Fibroblast of skin of left biceps (primary cell): ENCODE results near the gene PROM2.

ENCODE experiments used
- DNase-seq, 2 experiments: peaks; one replicate each; pipeline ENCODE4 v3.0.0-alpha.2; 2013; ENCODE audit warnings: low read depth in 2 of 2

PROM2 gene

DNA sequence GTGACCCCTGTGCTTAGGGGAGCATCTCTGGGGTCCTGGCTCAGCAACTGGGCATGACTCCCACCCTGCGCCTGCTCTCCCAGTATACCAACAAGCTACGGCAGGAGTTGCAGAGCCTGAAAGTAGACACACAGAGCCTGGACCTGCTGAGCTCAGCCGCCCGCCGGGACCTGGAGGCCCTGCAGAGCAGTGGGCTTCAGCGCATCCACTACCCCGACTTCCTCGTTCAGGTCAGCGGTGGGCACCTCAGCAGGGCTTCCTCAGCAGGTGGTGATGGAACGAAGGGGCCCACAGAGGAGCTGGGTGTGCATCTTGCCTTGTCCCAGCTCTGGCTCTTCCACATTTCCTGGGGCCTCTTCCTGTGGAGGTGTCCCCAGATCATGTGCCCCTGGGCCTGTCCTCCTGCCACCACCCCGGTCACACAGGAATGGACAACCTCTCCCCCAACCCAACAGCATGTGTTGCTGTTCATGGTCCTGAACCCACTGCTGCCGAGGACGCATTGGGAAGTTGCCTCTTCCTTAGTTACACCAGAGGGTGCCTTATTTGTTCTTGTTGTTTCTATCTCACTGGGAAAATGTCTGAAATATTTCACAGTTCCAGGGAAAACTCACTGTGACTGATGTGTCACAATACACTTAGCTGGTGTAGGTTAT lies 10.8 kb downstream of the PROM2 start:
- DNase-seq = no peak

DNA sequence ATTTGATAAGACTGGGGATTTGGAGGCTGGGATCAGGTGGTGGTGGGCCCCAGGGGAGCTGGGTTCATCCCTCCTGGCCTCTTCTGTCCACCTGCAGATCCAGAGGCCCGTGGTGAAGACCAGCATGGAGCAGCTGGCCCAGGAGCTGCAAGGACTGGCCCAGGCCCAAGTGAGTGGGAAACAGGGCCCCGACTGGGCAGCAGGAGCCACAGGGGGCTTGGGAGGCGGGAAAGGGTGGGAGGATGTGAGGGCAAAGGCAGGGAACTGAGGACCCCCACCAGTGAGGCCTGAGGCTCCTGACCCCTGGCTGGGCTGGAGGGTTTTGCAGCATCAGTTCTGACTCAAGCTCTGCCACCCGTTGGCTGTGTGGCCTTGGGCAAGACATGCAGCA lies 11.3 kb downstream of the PROM2 start:
- DNase-seq = no peak

GRCh38 chr2:95287336-95287735 lies 13.1 kb downstream of the PROM2 start:
- DNase-seq = no peak

- DNase-seq = no peak
These were observed 13.6 kb downstream of the PROM2 start for GRCh38 chr2:95287806-95288205.

GRCh38 chr2:95289253-95289652 lies 15.0 kb downstream of the PROM2 start:
- DNase-seq = no peak

- DNase-seq = no peak
These were observed 17.0 kb downstream of the PROM2 start for GRCh38 chr2:95291222-95291621.

DNA sequence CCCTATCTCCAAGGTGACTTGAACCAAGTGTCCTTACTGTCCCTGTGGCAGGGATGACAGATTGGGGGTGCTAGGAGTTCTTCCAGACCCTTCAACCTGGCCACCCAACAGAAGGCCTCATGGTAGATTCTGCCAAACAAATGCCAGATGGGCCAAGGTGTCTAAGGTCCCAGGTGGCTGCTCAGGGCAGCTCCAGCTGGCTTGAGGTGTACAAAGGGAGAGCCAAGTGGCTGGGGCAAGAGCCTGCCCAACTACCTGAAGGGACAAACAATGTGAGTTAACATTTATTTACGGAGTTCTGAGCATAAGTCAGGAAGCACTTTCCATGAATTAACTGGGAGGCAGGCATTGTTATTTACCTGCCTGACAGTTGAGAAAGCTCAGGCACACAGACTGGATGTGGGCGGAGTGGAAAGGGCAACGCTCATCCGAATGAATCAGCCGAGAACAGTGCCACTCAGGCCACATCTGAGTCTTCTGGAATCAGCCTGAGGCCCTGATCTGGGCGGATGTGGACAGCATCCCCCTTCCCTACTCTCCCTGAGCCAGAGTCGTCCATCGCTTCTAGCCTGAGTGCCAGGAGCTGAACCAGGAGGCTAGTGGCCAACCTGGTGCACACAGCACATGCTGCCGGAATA lies 18.5 kb downstream of the PROM2 start:
- no peak for DNase-seq

DNA sequence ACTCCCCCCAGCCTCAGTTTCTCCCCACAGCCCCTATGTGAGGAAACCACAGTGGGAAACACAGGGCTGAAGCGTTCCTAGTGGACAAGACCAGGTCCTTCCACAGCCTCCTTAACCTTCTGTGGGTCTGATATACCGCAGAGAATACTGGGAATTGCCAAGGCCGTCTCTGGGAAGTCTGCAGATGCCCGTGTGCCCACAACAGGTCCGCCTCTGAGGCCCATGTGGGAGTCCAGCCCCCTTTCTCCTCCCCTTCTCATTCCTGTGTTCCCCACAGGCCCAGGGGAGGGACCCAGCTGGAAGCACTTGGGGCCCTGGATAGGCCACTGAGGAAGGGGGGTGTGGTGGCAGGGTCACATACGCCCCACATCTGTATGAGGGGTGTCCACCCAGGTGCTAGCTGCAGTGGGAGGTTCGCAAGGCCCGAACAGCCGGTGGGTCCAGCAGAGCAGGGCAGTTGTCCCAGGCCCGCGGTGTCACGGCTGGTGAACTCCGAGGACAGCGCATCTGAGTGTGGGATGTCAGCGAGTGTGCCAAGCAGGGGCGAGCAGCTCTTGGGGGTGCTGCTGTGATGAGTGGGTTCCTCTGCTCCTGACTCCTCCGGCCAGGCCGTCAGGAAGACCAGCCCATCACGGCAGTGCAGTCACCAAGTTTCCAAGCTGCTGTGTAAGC lies 20.5 kb downstream of the PROM2 start:
- no peak for DNase-seq

GRCh38 chr2:95295376-95295775 lies 21.1 kb downstream of the PROM2 start:
- no peak for DNase-seq

DNA sequence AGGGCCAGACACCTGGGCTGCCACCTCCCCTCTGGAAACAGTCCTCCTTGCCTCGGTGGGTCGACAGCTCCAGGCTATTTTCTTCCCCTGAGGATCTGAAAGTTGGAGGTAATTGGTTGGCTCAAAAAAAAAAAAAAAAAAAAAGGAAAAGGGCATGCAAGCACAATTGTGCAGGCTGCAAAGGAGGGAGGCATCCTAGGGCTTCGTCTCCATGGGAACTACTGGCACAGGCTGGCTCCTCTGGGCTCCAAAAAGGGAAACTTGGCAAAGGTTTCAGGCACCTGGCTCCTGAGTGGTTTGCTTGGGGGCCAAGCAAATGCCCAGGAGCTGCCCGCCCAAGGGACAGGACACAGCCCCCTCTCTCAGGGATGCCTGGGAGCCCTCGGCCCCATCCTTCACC lies 21.8 kb downstream of the PROM2 start:
- no peak for DNase-seq

DNA sequence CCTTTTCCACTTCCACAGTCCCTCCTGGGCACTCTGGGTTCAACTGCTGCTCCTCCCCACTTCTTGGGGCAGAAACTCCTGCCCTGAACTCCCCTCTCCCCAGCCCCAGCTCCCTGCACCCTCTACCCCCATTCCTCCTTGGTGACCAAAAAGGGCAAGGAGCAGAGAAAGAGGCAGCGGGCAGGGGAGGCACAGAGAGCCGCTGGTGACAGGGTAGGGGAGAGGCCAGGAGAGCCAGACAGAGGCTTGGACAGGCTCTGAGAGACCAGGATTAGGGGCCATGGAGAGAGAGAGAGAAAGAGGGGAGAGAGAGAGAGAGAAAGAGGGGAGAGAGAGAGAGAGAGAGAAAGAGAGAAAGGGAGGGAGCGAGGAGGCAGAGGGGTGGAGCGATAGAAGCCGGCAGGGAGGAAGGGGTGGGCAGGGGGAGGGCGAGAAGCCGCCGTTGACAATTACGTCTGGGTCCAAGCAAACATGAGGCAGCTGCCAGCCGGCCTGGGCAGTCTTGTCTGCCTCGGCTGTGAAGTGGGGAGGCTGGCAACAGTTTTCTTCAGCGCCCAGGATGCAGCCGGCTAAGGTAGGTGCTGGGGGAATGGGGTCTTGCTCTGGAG lies 22.7 kb downstream of the PROM2 start, which contains the start of gene KCNIP3:
Gene KCNIP3 (plus strand): TSS at position 468 of the 608 bp plus-strand sequence. CDS start 92 bp downstream, at position 560.
- DNase-seq = no peak

DNA sequence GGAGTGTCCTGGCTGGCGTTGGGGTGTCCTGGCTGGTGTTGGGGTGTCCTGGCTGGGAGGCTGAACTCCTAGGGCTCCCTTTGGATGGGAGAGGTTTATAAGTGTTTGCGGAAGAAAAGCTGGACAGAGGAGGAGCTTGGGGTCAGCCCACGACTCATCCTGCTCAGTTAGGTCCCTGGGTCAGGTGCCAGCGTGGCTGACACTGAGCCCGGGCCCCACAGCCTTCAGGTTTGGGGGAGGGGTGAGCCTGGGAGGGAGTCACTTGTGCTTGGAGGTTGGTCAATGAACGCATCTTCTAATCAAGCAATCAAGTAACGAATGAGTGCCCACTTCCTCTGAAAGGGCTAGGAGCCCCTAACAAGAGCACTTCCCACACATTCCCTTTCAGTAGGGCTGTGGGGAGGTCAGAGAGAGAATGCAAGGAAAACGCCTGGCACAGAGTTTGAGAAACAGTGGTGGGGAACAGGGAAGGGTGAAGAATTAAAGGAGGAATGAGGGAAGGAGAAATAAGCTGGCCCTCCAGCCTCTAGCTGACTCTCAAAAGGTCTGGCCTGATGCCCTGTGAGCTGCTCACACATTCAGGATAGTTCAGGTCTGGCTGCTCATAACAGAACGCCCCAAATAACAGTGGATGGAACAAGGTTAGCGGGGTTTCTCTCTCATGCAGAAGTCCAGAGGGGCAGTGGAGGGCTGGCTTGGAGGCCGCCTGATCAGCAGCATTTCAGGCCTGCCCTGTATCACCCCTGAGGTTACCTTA lies 23.6 kb downstream of the PROM2 start:
- no peak for DNase-seq

DNA sequence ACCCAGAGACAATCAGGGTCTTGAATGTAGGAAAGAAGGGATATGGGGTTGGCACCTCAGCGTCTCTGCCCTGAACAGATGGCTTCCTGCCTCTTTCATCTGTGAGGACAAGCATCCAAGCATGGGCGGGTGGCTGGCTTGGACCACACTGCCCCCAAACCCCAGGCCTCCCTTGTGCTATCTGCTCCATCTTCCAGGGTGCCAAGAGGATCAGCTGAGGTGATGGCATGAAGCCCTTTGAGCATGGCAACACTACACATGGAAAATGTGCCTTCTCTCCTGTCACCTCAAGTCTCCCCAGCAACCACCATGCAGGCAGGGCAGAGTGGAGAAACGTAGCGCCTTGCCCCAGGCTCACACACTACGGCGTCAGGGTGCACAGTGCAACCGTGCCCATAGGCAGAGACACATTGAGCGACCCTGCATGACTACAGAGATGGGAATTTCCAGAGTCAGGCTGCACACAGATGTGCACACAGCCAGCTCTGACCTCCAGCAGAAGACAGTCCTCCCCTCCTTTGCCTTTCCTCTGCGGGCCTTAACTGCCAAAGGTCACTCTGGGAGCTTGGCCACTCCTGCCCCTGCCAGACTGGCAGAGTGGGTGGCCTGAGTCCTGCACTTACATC lies 24.4 kb downstream of the PROM2 start:
- no peak for DNase-seq

DNA sequence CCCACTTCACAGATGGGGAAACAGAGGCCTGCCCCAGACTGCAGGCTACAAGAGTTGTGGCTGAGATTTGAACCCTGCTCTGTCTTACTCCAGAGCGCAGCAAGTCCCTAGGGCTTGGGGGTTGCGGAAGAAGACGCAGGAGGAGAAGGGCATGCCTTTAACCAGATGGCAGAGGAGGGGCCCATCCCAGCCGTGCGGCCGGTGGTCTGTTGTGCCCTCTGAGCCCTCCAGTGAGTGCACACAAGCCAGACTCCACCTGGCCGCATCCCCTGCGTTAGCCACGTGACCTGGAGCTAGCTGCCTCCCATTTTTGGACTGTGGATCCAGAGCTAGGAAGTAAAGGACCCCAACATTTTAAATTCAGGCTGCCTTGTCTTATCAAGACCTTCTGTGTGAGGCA lies 25.7 kb downstream of the PROM2 start:
- DNase-seq = no peak

GRCh38 chr2:95300450-95300849 lies 26.2 kb downstream of the PROM2 start:
- no peak for DNase-seq

GRCh38 chr2:95301186-95301585 lies 26.9 kb downstream of the PROM2 start:
- no peak for DNase-seq

GRCh38 chr2:95301876-95302641 lies 27.8 kb downstream of the PROM2 start:
- DNase-seq = no peak

DNA sequence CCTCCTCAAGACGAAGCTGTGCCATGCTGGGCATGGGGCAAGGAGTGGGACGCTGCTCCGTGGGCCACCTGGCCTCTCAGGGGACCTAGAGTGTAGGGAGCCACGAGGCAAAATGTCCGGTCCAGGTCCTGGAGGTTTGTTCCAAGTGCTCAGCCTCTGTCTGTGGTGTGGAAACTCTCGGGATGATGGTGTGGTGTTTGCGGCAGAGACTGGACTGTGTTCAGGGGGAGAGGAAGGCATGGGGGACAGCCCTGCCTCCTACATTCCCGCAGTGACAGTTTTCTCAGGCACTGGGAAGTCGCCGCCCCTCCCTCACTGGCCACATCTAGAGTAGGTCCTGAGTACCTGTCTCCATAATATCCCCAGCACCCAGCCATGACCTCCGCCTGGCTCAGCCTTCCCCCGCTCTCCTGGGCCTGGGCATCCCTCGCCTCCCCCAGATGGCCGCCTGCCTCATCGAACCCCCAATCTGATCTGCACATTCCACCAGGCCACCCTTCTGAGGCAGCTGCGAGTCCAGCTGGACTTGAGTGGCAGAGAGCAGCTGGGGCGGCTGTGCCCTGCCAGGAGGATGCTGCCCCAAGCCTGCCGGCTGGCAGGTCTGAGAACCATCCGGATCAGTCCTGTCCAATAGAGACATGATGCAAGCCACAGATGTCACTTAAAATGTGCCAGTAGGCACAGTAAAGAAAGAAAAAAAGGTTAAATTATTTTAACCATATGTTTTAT lies 29.1 kb downstream of the PROM2 start:
- DNase-seq = no peak

GRCh38 chr2:95305380-95306061 lies 31.3 kb downstream of the PROM2 start:
- no peak for DNase-seq
